Lung (tissue), 12 donors: ENCODE data around the gene FOLR2. TPM values are rescaled to one million over a fixed set of nuclear protein-coding genes. Genes with fewer than 3 reads are reported as not detected.

Source experiments
- ATAC-seq: fragments of 200-7000 bp; cut with Tn5 transposase; one replicate; pipeline ENCODE4 v1.9.1; 2020; ENCODE audit warnings: moderate number of reproducible peaks; ENCODE audit not compliant: insufficient read depth, low FRiP score
- DNase-seq, 3 donors: peaks; one replicate each; pipeline ENCODE4 v3.0.0-alpha.2; 2013 to 2017
- H3K27ac ChIP-seq, 2 donors: one replicate each; pipeline ENCODE4 v1.5.1; 2013; ENCODE audit warnings: mild to moderate bottlenecking in 2 of 2, moderate library complexity in 2 of 2, control low read depth in 1 of 2, inconsistent platforms in 1 of 2, low read depth in 1 of 2, low read length in 1 of 2
- H3K27me3 ChIP-seq, 3 donors: one replicate each; pipeline ENCODE4 v1.5.1; 2013; ENCODE audit warnings: low read length in 2 of 3; ENCODE audit not compliant: control insufficient read depth in 3 of 3, insufficient read depth in 3 of 3
- H3K36me3 ChIP-seq, 4 donors: one replicate each; pipeline ENCODE4 v1.5.1; 2013; ENCODE audit warnings: low read length in 4 of 4, mild to moderate bottlenecking in 1 of 4, moderate library complexity in 1 of 4; ENCODE audit not compliant: control insufficient read depth in 4 of 4, insufficient read depth in 4 of 4
- H3K4me1 ChIP-seq, 5 donors: one replicate each; pipeline ENCODE4 v1.5.1; 2013; ENCODE audit warnings: low read length in 5 of 5, mild to moderate bottlenecking in 2 of 5, moderate library complexity in 1 of 5; ENCODE audit not compliant: control insufficient read depth in 5 of 5, insufficient read depth in 5 of 5
- H3K4me3 ChIP-seq: one replicate; pipeline ENCODE4 v1.5.1; 2013; ENCODE audit warnings: mild to moderate bottlenecking, control low read depth, moderate library complexity
- H3K9ac ChIP-seq, 2 donors: one replicate each; pipeline ENCODE4 v1.5.1; 2013; ENCODE audit warnings: low read length in 2 of 2, control low read depth in 1 of 2; ENCODE audit not compliant: insufficient read depth in 1 of 2
- H3K9me3 ChIP-seq, 4 donors: one replicate each; pipeline ENCODE4 v1.5.1; 2013; ENCODE audit warnings: low read length in 3 of 4, mild to moderate bottlenecking in 1 of 4, moderate library complexity in 1 of 4; ENCODE audit not compliant: control insufficient read depth in 4 of 4, insufficient read depth in 3 of 4
- WGBS, 2 donors: extraction: QIAGEN DNeasy Blood & Tissue Kit; methylation state at CpG; one replicate each; pipeline ENCODE4 v1.1.7; 2013; 5-methylcytosine and 5-hydroxymethylcytosine counted together
- polyA plus RNA-seq, 2 donors: library from polyadenylated mRNA; stranded (reverse); fragments of 200-250 nt; gene quantifications; one replicate each; pipeline ENCODE4 v1.2.1, GENCODE V29; 2013
- total RNA-seq, 2 donors: library from RNA; depleted of rRNA in 1 of 2; stranded (reverse); fragments of >200 nt in 1 of 2; gene quantifications; one replicate each; pipeline ENCODE4 v1.2.1, GENCODE V29; 2014 to 2021
- TF ChIP-seq, protein P1 (sequence below): IDR thresholded peaks from 2 replicates; pipeline ENCODE4 v1.5.1; 2012; ENCODE audit warnings: mild to moderate bottlenecking; ENCODE audit errors: control extremely low read depth, extremely low read depth
- donor health status: control.
- donor health status: control.
- donor health status: Bipolar disorder and iron deficiency.
- donor health status: healthy.
- donor health status: DM: yes; HTN: yes; CAD: no.

The FOLR2 gene
- total and polyA plus RNA-seq, 4 donors = 3.2 to 19.7 (median 10.2) TPM

DNA sequence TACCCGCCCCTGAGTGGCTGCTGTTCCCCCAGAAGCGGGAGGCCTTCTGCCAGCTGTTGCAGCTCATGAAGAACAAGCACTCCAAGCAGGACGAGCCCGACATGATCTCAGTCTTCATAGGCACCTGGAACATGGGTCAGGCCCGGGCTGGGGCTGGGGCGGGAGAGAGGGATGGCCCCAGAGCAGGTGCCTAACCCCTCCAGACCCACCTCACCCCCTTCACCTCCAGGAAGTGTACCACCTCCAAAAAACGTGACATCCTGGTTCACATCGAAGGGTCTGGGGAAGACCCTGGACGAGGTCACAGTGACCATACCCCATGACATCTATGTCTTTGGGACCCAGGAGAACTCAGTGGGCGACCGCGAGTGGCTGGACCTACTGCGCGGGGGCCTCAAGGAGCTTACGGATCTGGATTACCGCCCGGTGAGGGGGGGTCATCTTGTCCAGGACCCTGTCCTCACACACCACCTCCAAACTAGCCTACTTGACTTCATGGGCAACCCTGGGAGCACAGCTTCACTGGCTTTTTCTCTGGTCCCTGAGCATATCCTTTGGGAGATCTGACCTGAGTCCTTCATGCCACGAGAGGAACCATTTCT is 14.3 kb downstream of the FOLR2 start:
- H3K36me3 ChIP-seq = peaks cover 0 to 90% (median 71%) of the 10 kb centered on the region in 4 donors
- H3K4me3 ChIP-seq = no peak overlapping the region
- H3K9me3 ChIP-seq = no peaks in the 10 kb centered on the region
- no peaks in the 10 kb centered on the region for H3K27me3 ChIP-seq
- DNase-seq (no peak), ATAC-seq (no peak)
- peaks cover 0 to 5% (median 0%) of the 10 kb centered on the region in 5 donors for H3K4me1 ChIP-seq
- no peak overlapping the region for H3K9ac ChIP-seq
- H3K27ac ChIP-seq = no peak overlapping the region
- 91 to 93% methylated on average over 18 of the region's 18 CpGs for WGBS, 2 donors
- TF ChIP-seq, protein P1, sequence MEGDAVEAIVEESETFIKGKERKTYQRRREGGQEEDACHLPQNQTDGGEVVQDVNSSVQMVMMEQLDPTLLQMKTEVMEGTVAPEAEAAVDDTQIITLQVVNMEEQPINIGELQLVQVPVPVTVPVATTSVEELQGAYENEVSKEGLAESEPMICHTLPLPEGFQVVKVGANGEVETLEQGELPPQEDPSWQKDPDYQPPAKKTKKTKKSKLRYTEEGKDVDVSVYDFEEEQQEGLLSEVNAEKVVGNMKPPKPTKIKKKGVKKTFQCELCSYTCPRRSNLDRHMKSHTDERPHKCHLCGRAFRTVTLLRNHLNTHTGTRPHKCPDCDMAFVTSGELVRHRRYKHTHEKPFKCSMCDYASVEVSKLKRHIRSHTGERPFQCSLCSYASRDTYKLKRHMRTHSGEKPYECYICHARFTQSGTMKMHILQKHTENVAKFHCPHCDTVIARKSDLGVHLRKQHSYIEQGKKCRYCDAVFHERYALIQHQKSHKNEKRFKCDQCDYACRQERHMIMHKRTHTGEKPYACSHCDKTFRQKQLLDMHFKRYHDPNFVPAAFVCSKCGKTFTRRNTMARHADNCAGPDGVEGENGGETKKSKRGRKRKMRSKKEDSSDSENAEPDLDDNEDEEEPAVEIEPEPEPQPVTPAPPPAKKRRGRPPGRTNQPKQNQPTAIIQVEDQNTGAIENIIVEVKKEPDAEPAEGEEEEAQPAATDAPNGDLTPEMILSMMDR = no peak

DNA sequence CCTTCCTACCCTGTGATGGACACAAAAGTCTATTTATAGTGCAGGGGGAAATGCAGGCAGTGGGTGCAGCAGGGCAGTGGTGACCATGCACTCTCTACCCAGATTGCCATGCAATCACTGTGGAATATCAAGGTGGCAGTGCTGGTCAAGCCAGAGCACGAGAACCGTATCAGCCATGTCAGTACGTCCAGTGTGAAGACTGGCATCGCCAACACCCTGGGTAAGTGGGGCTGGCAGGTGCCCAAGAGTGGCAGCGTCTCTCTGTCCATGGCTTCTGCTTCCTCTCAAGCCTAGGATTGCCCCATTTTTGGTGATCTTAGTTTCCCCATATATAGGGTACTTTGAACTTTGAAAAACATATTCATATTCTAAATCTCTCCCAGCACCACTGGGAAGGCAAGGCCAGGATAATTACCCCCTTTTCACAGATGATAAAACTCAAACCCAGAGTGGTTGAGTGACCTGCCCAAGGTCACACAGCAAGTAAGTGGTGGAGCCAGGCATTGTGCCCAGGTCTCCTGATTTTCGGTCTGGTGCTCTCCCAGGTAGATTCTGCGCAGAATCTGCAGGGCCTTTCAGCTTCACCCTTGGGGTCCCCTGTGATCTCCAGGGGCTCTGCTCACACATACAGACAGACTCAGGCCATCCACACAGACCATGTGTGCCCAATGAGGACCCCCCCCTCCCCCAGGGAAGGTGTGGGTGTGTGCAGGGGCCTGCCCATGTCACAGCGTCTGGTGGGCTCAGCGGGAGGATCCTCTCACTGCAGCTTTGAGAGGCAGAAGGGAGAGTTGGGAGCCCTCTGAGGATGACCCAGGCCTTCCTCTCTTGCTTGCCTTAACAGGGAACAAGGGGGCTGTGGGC is 15.0 kb downstream of the FOLR2 start:
- DNase-seq (no peak), ATAC-seq (no peak)
- H3K4me1 ChIP-seq = peaks cover 0 to 3% (median 0%) of the 10 kb centered on the region in 5 donors
- no peak overlapping the region for H3K9ac ChIP-seq
- TF ChIP-seq, protein P1 = no peak
- H3K36me3 ChIP-seq = peaks cover 0 to 97% (median 72%) of the 10 kb centered on the region in 4 donors
- H3K4me3 ChIP-seq = no peak overlapping the region
- H3K9me3 ChIP-seq = no peaks in the 10 kb centered on the region
- H3K27me3 ChIP-seq = no peaks in the 10 kb centered on the region
- 82 to 87% methylated on average over 9 of the region's 9 CpGs for WGBS, 2 donors
- H3K27ac ChIP-seq = no peak overlapping the region

DNA sequence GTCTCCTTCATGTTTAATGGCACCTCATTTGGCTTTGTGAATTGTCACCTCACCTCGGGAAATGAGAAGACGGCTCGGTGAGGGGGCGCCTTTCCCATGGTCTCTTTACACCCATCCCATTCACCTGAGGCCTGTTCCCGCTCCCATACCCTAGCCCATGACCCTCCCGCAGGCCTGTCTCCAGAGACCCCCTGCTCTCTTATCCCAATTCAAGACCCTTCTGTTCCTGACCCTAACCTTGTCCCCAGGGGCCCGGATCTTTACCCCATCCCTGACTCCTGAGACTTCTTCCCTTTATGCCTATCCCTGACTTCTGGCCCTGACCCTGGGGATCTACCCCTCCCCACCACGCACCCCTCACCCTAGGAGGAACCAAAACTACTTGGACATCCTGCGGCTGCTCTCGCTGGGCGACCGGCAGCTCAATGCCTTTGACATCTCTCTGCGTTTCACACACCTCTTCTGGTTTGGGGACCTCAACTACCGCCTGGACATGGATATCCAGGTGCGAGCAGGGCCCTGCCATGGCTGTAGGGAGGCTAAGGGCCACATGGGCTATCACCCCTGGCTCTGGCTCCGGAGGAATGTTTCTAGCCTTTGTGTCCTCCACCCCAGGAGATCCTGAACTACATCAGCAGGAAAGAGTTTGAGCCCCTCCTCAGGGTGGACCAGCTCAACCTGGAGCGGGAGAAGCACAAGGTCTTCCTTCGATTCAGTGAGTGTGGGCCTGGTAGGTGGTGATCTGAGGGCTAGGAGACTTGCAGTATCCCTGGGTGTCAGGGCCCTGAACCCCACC is 15.9 kb downstream of the FOLR2 start:
- 92 to 95% methylated on average over 18 of the region's 18 CpGs for WGBS, 2 donors
- peaks cover 0 to 95% (median 73%) of the 10 kb centered on the region in 4 donors for H3K36me3 ChIP-seq

More for the DNA sequence above, 15.9 kb downstream of the FOLR2 start:
- no peak overlapping the region for H3K9ac ChIP-seq
- no peak overlapping the region for H3K27ac ChIP-seq
- no peak for ATAC-seq
- TF ChIP-seq, protein P1 = no peak
- no peak overlapping the region for H3K4me3 ChIP-seq
- no peaks in the 10 kb centered on the region for H3K27me3 ChIP-seq
- H3K9me3 ChIP-seq = no peaks in the 10 kb centered on the region
- peaks cover 0 to 3% (median under 1%) of the 10 kb centered on the region in 5 donors for H3K4me1 ChIP-seq
- no peak for DNase-seq
